PFSK-1 (cell line): ENCODE measurements around the gene SBK2.
A peak's percentile ranks its signal among the peaks of the same experiment; 100 is the strongest.

Experiments
- FOXP2 ChIP-seq: optimal IDR thresholded peaks from 2 replicates; pipeline ENCODE3; 2011; ENCODE audit warnings: borderline replicate concordance, control low read depth, inconsistent platforms; ENCODE audit not compliant: insufficient read depth; ENCODE audit errors: extremely low read length, extremely low read depth
- TF ChIP-seq, protein P1 (sequence below), 2 experiments: IDR thresholded peaks; 2 replicates each; pipeline versions ENCODE4 v1.6.1 to v1.8.0; 2011 to 2012; ENCODE audit warnings: low read depth in 2 of 2, low read length in 2 of 2, control low read depth in 1 of 2, inconsistent platforms in 1 of 2, mild to moderate bottlenecking in 1 of 2, moderate library complexity in 1 of 2; ENCODE audit not compliant: insufficient read depth in 1 of 2

DNA sequence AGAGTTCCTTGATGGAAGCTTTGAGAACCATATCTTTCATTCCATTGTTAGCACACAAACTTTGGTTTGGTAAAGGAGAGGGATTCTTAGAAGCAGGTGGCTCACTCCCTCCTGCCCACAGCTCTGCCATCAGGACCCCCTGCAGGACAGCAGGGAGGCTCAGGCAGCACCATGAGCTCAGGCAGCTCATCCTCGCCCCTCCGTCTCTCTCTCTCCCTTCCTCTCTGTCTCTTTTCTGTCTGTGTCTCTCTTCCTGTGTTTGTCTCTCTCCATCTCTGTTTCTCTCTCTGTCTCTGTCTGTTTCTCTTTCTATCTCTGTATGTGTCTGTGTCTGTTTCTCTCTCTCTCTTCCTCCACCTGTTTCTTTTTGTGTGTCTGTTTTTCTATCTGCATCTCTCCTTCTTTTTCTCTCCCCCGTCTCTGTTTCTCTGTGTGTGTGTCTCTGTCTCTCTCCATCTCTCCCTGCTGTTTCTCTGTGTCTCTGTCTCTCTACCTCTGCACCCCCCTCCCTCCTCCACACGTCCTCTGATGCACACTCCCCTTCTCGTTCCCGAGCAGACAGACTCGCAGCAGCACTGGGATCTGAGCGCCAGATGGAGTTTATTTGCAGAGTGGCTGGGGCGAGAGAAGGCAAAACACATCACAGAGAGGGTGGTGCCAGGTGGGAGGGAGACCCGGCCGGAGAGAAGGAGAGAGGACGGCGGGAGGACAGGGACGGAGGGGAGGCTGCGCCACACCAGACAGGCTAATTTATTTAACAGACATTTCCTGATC lies 8.7 kb downstream of the SBK2 start:
- TF ChIP-seq FOXP2 = peak; percentile 42
- TF ChIP-seq, protein P1, sequence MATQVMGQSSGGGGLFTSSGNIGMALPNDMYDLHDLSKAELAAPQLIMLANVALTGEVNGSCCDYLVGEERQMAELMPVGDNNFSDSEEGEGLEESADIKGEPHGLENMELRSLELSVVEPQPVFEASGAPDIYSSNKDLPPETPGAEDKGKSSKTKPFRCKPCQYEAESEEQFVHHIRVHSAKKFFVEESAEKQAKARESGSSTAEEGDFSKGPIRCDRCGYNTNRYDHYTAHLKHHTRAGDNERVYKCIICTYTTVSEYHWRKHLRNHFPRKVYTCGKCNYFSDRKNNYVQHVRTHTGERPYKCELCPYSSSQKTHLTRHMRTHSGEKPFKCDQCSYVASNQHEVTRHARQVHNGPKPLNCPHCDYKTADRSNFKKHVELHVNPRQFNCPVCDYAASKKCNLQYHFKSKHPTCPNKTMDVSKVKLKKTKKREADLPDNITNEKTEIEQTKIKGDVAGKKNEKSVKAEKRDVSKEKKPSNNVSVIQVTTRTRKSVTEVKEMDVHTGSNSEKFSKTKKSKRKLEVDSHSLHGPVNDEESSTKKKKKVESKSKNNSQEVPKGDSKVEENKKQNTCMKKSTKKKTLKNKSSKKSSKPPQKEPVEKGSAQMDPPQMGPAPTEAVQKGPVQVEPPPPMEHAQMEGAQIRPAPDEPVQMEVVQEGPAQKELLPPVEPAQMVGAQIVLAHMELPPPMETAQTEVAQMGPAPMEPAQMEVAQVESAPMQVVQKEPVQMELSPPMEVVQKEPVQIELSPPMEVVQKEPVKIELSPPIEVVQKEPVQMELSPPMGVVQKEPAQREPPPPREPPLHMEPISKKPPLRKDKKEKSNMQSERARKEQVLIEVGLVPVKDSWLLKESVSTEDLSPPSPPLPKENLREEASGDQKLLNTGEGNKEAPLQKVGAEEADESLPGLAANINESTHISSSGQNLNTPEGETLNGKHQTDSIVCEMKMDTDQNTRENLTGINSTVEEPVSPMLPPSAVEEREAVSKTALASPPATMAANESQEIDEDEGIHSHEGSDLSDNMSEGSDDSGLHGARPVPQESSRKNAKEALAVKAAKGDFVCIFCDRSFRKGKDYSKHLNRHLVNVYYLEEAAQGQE (IDR thresholded peaks at IDR 0.05; ENCODE audit: insufficient read depth in 1 of 2, low read depth in 2 of 2, low read length in 2 of 2) = no peak
